Measurements from ENCODE around the gene SLC34A2. TPM values are rescaled to one million over a fixed set of nuclear protein-coding genes. Genes with fewer than 3 reads are reported as not detected.

The SLC34A2 gene
- total RNA-seq, 1 donor from 2014 or later = 2,258 TPM

GRCh38 chr4:25621027-25621930 lies 34.4 kb upstream of the SLC34A2 start:
- no peak overlapping the region for H3K4me3 ChIP-seq
- DNase-seq = no peak
- H3K27ac ChIP-seq = no peak overlapping the region
- intact Hi-C loops (cut with DNase I) = no loop called here
- no peaks in the 10 kb centered on the region for H3K9me3 ChIP-seq
- H3K36me3 ChIP-seq = no peaks in the 10 kb centered on the region
- no peaks in the 10 kb centered on the region for H3K4me1 ChIP-seq
- ATAC-seq = peak; percentile 39 to 54
- no peak for TF ChIP-seq CTCF (IDR thresholded peaks at IDR 0.05)
- H3K27me3 ChIP-seq (ENCODE audit: low read depth) = no peaks in the 10 kb centered on the region

GRCh38 chr4:25624616-25625015 lies 31.0 kb upstream of the SLC34A2 start:
- no peak for TF ChIP-seq CTCF (IDR thresholded peaks at IDR 0.05)
- H3K4me3 ChIP-seq = no peak overlapping the region
- ATAC-seq (no peak), DNase-seq (no peak)
- H3K36me3 ChIP-seq = no peaks in the 10 kb centered on the region
- no peaks in the 10 kb centered on the region for H3K4me1 ChIP-seq
- no peaks in the 10 kb centered on the region for H3K27me3 ChIP-seq (ENCODE audit: low read depth)
- intact Hi-C loops (cut with DNase I) = no loop called here
- no peaks in the 10 kb centered on the region for H3K9me3 ChIP-seq
- no peak overlapping the region for H3K27ac ChIP-seq

GRCh38 chr4:25628451-25628850 lies 27.2 kb upstream of the SLC34A2 start:
- ATAC-seq (no peak), DNase-seq (no peak)
- Histone ChIP-seq H3K36me3 (no peaks in the 10 kb centered on the region), H3K27ac (no peak overlapping the region), H3K4me3 (no peak overlapping the region), H3K4me1 (no peaks in the 10 kb centered on the region), H3K9me3 (no peaks in the 10 kb centered on the region), H3K27me3 (ENCODE audit: low read depth) (no peaks in the 10 kb centered on the region)
- TF ChIP-seq CTCF (IDR thresholded peaks at IDR 0.05) = no peak
- intact Hi-C loops (cut with DNase I) = no loop called here

GRCh38 chr4:25632135-25632534 lies 23.5 kb upstream of the SLC34A2 start:
- TF ChIP-seq CTCF (IDR thresholded peaks at IDR 0.05) = no peak
- no peaks in the 10 kb centered on the region for H3K36me3 ChIP-seq
- no peaks in the 10 kb centered on the region for H3K9me3 ChIP-seq
- ATAC-seq (no peak), DNase-seq (no peak)
- no peak overlapping the region for H3K27ac ChIP-seq
- no peaks in the 10 kb centered on the region for H3K27me3 ChIP-seq (ENCODE audit: low read depth)
- intact Hi-C loops (cut with DNase I) = no loop called here
- no peak overlapping the region for H3K4me3 ChIP-seq
- no peaks in the 10 kb centered on the region for H3K4me1 ChIP-seq

- intact Hi-C loops (cut with DNase I) = no loop called here
- no peaks in the 10 kb centered on the region for H3K4me1 ChIP-seq
- H3K27me3 ChIP-seq (ENCODE audit: low read depth) = no peaks in the 10 kb centered on the region
- no peak overlapping the region for H3K27ac ChIP-seq
- DNase-seq (no peak), ATAC-seq (no peak)
- no peak for TF ChIP-seq CTCF (IDR thresholded peaks at IDR 0.05)
- no peaks in the 10 kb centered on the region for H3K36me3 ChIP-seq
- H3K9me3 ChIP-seq = no peaks in the 10 kb centered on the region
- H3K4me3 ChIP-seq = no peak overlapping the region
Observed at GRCh38 chr4:25633541-25633940, 22.1 kb upstream of the SLC34A2 start.
